T-helper 1 cell (primary cell): ENCODE measurements around the gene ELK3.

Experiments used
- DNase-seq, 5 donors: peaks; one replicate each; pipeline ENCODE4 v3.0.0-alpha.2; 2012 to 2020
- total RNA-seq, 4 donors: gene quantifications; one replicate each; lab custom pipeline; 2026; lab: John Stamatoyannopoulos, UW

The ELK3 gene
- 45.3 to 48.7 (median 46.6) reads per million in 4 donors for total RNA-seq

GRCh38 chr12:96193725-96194575, at the start of gene ELK3:
ELK3 (plus strand) TSS chr12:96194375.
- DNase-seq = peak; percentile 40 to 64 (median 48)

- no peak for DNase-seq
Measured at GRCh38 chr12:96146747-96147146, 47.4 kb upstream of the ELK3 start.

- no peak for DNase-seq
Measured at GRCh38 chr12:96150442-96150841, 43.7 kb upstream of the ELK3 start.

- DNase-seq = no peak
Measured at GRCh38 chr12:96152164-96152563, 42.0 kb upstream of the ELK3 start.

- DNase-seq = no peak
Measured at GRCh38 chr12:96153131-96153725, 40.9 kb upstream of the ELK3 start.

GRCh38 chr12:96155181-96155580, 39.0 kb upstream of the ELK3 start:
- DNase-seq = no peak

- DNase-seq = no peak
Measured at GRCh38 chr12:96155781-96156180, 38.4 kb upstream of the ELK3 start.

GRCh38 chr12:96156211-96156610, 38.0 kb upstream of the ELK3 start:
- DNase-seq = no peak

- no peak for DNase-seq
Measured at GRCh38 chr12:96157427-96157826, 36.7 kb upstream of the ELK3 start.

GRCh38 chr12:96164951-96165811, 29.0 kb upstream of the ELK3 start:
- no peak for DNase-seq

GRCh38 chr12:96166765-96167164, 27.4 kb upstream of the ELK3 start:
- no peak for DNase-seq

- no peak for DNase-seq
Measured at GRCh38 chr12:96167492-96167891, 26.7 kb upstream of the ELK3 start.

GRCh38 chr12:96170328-96170727, 23.8 kb upstream of the ELK3 start:
- DNase-seq = no peak

- no peak for DNase-seq
Measured at GRCh38 chr12:96170762-96171161, 23.4 kb upstream of the ELK3 start.

- no peak for DNase-seq
Measured at GRCh38 chr12:96171905-96172304, 22.3 kb upstream of the ELK3 start.

GRCh38 chr12:96172981-96173380, 21.2 kb upstream of the ELK3 start:
- DNase-seq = no peak

GRCh38 chr12:96176575-96176974, 17.6 kb upstream of the ELK3 start:
- no peak for DNase-seq

GRCh38 chr12:96177013-96177412, 17.2 kb upstream of the ELK3 start:
- DNase-seq = peak in 1 of 5 donors; percentile 95

GRCh38 chr12:96183734-96184370, 10.3 kb upstream of the ELK3 start:
- no peak for DNase-seq

GRCh38 chr12:96185914-96186313, 8.3 kb upstream of the ELK3 start:
- DNase-seq = no peak

GRCh38 chr12:96186607-96187301, 7.4 kb upstream of the ELK3 start:
- DNase-seq = peak in 1 of 5 donors; percentile 32

- no peak for DNase-seq
Measured at GRCh38 chr12:96187956-96188355, 6.2 kb upstream of the ELK3 start.
